Measurements from ENCODE around the gene TMEM115.

GRCh38 chr3:50406487-50406886, 47.2 kb upstream of the TMEM115 start:
- TF ChIP-seq POLR2A (IDR thresholded peaks at IDR 0.05) (no peak), CTCF (IDR thresholded peaks at IDR 0.05) (no peak)
